Trophoblast cell (in vitro differentiated cells and primary cell): ENCODE data around the gene HMG20B.

Source experiments
- DNase-seq, 2 donors: peaks; one replicate each; pipeline ENCODE4 v3.0.0-alpha.2; 2016
- H2AFZ ChIP-seq: 2 replicates; pipeline ENCODE4 v1.6.1; 2013; ENCODE audit warnings: low read length, moderate library complexity, mild to moderate bottlenecking; ENCODE audit not compliant: insufficient read depth, poor library complexity
- H2AK5ac ChIP-seq: 2 replicates; pipeline ENCODE4 v1.6.1; 2013; ENCODE audit warnings: mild to moderate bottlenecking, low read length
- H2BK120ac ChIP-seq: 2 replicates; pipeline ENCODE4 v1.6.1; 2013; ENCODE audit warnings: low read length, mild to moderate bottlenecking, moderate library complexity; ENCODE audit not compliant: insufficient read depth, poor library complexity
- H2BK12ac ChIP-seq: 2 replicates; pipeline ENCODE4 v1.6.1; 2013; ENCODE audit warnings: mild to moderate bottlenecking, low read length, moderate library complexity
- H2BK5ac ChIP-seq: 2 replicates; pipeline ENCODE4 v1.6.1; 2013; ENCODE audit warnings: low read length, low read depth, moderate library complexity, mild to moderate bottlenecking; ENCODE audit not compliant: poor library complexity
- H3K14ac ChIP-seq: 2 replicates; pipeline ENCODE4 v1.6.1; 2013; ENCODE audit warnings: mild to moderate bottlenecking, low read length
- H3K18ac ChIP-seq: 2 replicates; pipeline ENCODE4 v1.6.1; 2013; ENCODE audit warnings: mild to moderate bottlenecking, low read length
- H3K23ac ChIP-seq: 2 replicates; pipeline ENCODE4 v1.6.1; 2013; ENCODE audit warnings: low read length
- H3K27ac ChIP-seq: 2 replicates; pipeline ENCODE4 v1.5.1; 2013; ENCODE audit warnings: low read depth, mild to moderate bottlenecking, inconsistent platforms, low read length, moderate library complexity
- H3K27me3 ChIP-seq: 2 replicates; pipeline ENCODE4 v1.6.1; 2013; ENCODE audit warnings: inconsistent platforms, mild to moderate bottlenecking, low read length, moderate library complexity; ENCODE audit not compliant: insufficient read depth
- H3K36me3 ChIP-seq, 2 experiments: 1 replicate in 1 of 2; 2 replicates in 1 of 2; pipeline ENCODE4 v1.6.1; 2013; ENCODE audit warnings: low read length in 2 of 2, mild to moderate bottlenecking in 2 of 2, moderate library complexity in 1 of 2; ENCODE audit not compliant: insufficient read depth in 2 of 2, control insufficient read depth in 1 of 2
- H3K4ac ChIP-seq: 2 replicates; pipeline ENCODE4 v1.6.1; 2013; ENCODE audit warnings: low read depth, mild to moderate bottlenecking, low read length, moderate library complexity
- H3K4me1 ChIP-seq, 2 experiments: 1 replicate in 1 of 2; 2 replicates in 1 of 2; pipeline ENCODE4 v1.6.1; 2013; ENCODE audit warnings: low read length in 2 of 2, mild to moderate bottlenecking in 2 of 2, moderate library complexity in 1 of 2; ENCODE audit not compliant: insufficient read depth in 2 of 2, control insufficient read depth in 1 of 2
- H3K4me2 ChIP-seq: 2 replicates; pipeline ENCODE4 v1.6.1; 2013; ENCODE audit warnings: inconsistent platforms, mild to moderate bottlenecking, low read length, moderate library complexity
- H3K4me3 ChIP-seq: 2 replicates; pipeline ENCODE4 v1.5.1; 2013; ENCODE audit warnings: mild to moderate bottlenecking, low read depth, low read length, inconsistent platforms
- H3K79me1 ChIP-seq: one replicate; pipeline ENCODE4 v1.6.1; 2013; ENCODE audit warnings: low read length
- H3K79me2 ChIP-seq: 2 replicates; pipeline ENCODE4 v1.6.1; 2013; ENCODE audit warnings: low read length, mild to moderate bottlenecking; ENCODE audit not compliant: control insufficient read depth, insufficient read depth, poor library complexity
- H3K9ac ChIP-seq: 2 replicates; pipeline ENCODE4 v1.6.1; 2013; ENCODE audit warnings: mild to moderate bottlenecking, low read length
- H3K9me3 ChIP-seq: 2 replicates; pipeline ENCODE4 v1.6.1; 2013; ENCODE audit warnings: low read depth, mild to moderate bottlenecking, control low read depth, inconsistent platforms, low read length; ENCODE audit not compliant: insufficient read depth
- H4K12ac ChIP-seq: 2 replicates; pipeline ENCODE4 v1.6.1; 2013; ENCODE audit warnings: low read depth, mild to moderate bottlenecking, low read length, moderate library complexity
- H4K8ac ChIP-seq: 2 replicates; pipeline ENCODE4 v1.6.1; 2013; ENCODE audit warnings: low read depth, mild to moderate bottlenecking, low read length, moderate library complexity
- H4K91ac ChIP-seq: one replicate; pipeline ENCODE4 v1.6.1; 2013; ENCODE audit warnings: low read depth, mild to moderate bottlenecking, low read length, moderate library complexity
- WGBS: extraction: QIAGEN DNeasy Blood & Tissue Kit; methylation state at CpG from one replicate; pipeline ENCODE4 v1.1.7; 2013; ENCODE audit warnings: missing lambda C conversion rate; ENCODE audit not compliant: insufficient read length, insufficient coverage; ENCODE audit errors: extremely low coverage; 5-methylcytosine and 5-hydroxymethylcytosine counted together

Gene HMG20B

DNA sequence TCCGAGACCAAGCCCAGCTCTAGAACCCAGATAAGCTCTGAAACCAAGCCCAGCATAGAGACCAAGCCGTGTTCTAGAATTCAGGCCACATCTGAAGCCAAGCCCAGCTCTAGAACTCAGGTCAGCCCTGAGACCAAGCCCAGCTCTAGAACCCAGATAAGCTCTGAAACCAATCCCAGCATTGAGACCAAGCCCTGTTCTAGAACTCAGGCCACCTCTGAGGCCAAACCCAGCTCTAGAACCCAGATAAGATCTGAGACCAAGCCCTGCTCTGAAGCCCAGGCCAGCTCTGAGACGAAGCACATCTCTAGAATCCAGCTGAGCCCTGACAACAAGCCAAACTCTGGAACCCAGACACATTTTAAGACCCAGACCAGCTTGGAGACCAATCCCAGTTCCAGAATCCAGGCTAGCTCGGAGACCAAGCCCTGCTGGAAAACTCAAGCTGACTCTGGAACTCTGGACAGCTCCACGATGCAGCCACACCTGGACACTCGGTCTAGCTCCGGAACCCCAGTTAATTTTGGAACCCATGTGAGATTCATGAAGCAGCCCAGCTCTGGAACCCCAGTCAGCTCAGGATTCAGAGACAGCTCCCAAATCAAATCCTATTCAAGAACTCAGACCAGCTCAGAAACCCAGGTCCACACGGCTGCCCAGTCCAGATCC lies 18.4 kb downstream of the HMG20B start:
- Histone ChIP-seq H3K4me1 (no peaks in the 10 kb centered on the region), H3K9ac (no peak overlapping the region), H3K9me3 (peaks cover 16% of the 10 kb centered on the region), H3K27ac (no peak overlapping the region), H4K12ac (no peak overlapping the region), H3K79me1 (no peaks in the 10 kb centered on the region), H3K4me2 (no peak overlapping the region), H3K18ac (no peak overlapping the region), H3K4me3 (no peak overlapping the region), H2AK5ac (no peak overlapping the region), H2BK12ac (no peak overlapping the region), H4K91ac (no peak overlapping the region), H3K23ac (no peak overlapping the region), H3K4ac (no peak overlapping the region), H3K36me3 (no peaks in the 10 kb centered on the region), H3K79me2 (no peaks in the 10 kb centered on the region), H2BK120ac (no peak overlapping the region), H2AFZ (no peak overlapping the region), H3K14ac (no peak overlapping the region), H2BK5ac (no peak overlapping the region), H4K8ac (no peak overlapping the region), H3K27me3 (peaks cover 7% of the 10 kb centered on the region)
- WGBS = no CpG with 5 or more reads among the region's 8 CpGs
- no peak for DNase-seq

DNA sequence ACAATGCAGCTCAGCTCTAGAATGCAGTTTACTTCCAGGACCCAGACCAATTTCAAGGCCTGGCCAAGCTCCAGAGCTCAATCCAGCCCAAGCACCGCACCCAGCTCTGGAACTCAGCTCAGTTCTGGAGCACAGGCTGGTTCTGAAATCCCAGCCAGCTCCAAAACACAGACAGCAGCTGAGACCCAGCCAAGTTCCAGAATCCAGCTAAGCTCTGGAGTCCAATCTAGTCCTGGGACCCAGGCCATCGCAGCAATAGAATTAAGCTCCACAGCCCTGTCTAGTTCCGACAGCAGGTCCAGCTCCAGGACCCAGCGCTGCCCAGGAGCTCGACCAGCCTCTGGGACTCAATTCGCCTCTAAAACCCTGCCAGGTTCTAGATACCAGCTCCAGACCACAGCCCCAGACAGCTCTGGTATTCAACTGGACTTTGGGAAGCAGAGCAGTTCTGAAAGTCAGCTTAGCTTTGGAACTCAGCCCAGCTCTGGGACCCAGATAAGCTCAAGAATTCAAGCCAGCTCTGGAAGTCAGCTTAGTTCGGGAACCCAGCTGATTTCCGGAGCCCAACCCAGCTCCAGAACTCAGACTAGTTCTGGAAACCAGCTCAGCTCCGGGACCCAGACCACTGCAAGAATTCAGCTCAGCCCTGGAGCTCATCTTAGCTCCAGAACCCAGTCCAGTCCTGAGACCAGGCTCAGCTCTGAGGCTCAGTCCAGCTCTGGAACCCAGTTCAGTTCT lies 19.3 kb downstream of the HMG20B start:
- Histone ChIP-seq H3K79me2 (no peaks in the 10 kb centered on the region), H4K8ac (no peak overlapping the region), H3K9me3 (peaks cover 14% of the 10 kb centered on the region), H3K4ac (no peak overlapping the region), H3K4me3 (no peak overlapping the region), H4K91ac (no peak overlapping the region), H3K14ac (no peak overlapping the region), H2BK5ac (no peak overlapping the region), H2BK120ac (no peak overlapping the region), H3K9ac (no peak overlapping the region), H3K18ac (no peak overlapping the region), H3K27ac (no peak overlapping the region), H4K12ac (no peak overlapping the region), H2AK5ac (no peak overlapping the region), H3K79me1 (no peaks in the 10 kb centered on the region), H3K4me2 (no peak overlapping the region), H3K23ac (no peak overlapping the region), H3K27me3 (no peaks in the 10 kb centered on the region), H3K4me1 (no peaks in the 10 kb centered on the region), H3K36me3 (no peaks in the 10 kb centered on the region), H2BK12ac (no peak overlapping the region), H2AFZ (no peak overlapping the region)
- DNase-seq = no peak
- no CpG with 5 or more reads among the region's 9 CpGs for WGBS

DNA sequence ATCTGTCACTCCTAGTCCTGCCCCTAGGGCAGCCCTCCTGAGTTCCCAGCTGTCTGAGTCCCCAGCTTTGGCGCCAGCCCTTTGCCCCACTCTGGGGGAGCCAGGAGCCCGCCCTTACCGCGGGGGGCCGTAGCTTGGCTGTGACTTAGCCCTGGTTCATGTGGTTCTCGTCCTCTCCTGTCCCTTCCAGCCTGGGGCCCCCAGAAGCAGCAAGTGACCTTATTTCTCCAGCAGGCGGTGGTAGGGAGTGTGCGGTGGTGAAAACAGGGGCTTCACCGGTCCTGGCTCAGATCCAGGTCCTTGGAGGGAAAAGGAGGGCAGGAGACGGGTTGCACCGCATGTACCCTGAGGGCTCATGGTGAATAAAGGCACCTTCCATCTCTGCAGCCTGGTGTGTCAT lies 20.4 kb downstream of the HMG20B start:
- H2BK12ac ChIP-seq = no peak overlapping the region
- no peak overlapping the region for H3K4me2 ChIP-seq
- H3K9me3 ChIP-seq = peaks cover 14% of the 10 kb centered on the region
- no peak overlapping the region for H3K14ac ChIP-seq
- H2BK5ac ChIP-seq = no peak overlapping the region
- H4K8ac ChIP-seq = no peak overlapping the region
- no peak overlapping the region for H3K4me3 ChIP-seq
- no peak overlapping the region for H2AK5ac ChIP-seq
- WGBS = no CpG with 5 or more reads among the region's 11 CpGs
- no peak overlapping the region for H4K91ac ChIP-seq
- no peak overlapping the region for H2BK120ac ChIP-seq
- H3K18ac ChIP-seq = no peak overlapping the region
- H3K27ac ChIP-seq = no peak overlapping the region
- no peaks in the 10 kb centered on the region for H3K4me1 ChIP-seq
- no peak overlapping the region for H2AFZ ChIP-seq
- H3K36me3 ChIP-seq = no peaks in the 10 kb centered on the region
- H3K23ac ChIP-seq = no peak overlapping the region
- no peaks in the 10 kb centered on the region for H3K27me3 ChIP-seq
- H3K79me2 ChIP-seq = no peaks in the 10 kb centered on the region
- H3K9ac ChIP-seq = no peak overlapping the region
- no peak overlapping the region for H4K12ac ChIP-seq
- no peaks in the 10 kb centered on the region for H3K79me1 ChIP-seq
- H3K4ac ChIP-seq = no peak overlapping the region
- no peak for DNase-seq

DNA sequence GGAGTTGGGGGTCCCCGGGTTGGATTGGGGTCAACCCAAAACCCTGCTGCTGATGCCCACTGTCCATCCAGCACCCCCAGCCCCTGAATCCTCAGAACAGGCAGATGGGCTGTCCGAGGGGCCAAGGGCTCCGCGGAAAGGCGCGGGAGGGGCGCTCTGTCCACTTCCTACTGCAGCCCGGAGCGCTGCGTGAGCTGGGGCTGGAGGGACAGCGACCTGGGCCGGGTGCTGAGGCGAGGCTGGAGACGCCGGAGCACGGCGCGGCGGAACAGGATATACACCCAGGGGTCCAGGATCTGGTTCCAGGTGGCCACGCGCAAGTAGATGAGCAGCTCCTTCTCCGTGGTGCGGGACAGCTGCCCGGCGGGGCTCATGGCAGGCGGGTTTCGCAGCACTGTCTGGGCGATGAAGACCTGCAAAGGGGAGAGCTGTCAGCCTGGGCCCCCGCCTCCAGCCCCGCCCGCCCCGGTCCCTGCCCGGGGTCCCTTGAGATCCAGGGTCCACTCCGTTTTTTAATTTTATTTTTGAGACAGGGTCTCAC lies 22.8 kb downstream of the HMG20B start:
- Histone ChIP-seq H4K8ac (no peak overlapping the region), H3K9me3 (peaks cover 11% of the 10 kb centered on the region), H3K4me3 (no peak overlapping the region), H3K79me1 (no peaks in the 10 kb centered on the region), H4K91ac (no peak overlapping the region), H3K23ac (no peak overlapping the region), H2AK5ac (no peak overlapping the region), H3K27ac (no peak overlapping the region), H3K14ac (no peak overlapping the region), H2BK5ac (no peak overlapping the region), H4K12ac (no peak overlapping the region), H2BK120ac (no peak overlapping the region), H3K4me1 (no peaks in the 10 kb centered on the region), H3K79me2 (no peaks in the 10 kb centered on the region), H2AFZ (no peak overlapping the region), H3K9ac (no peak overlapping the region), H3K4ac (no peak overlapping the region), H2BK12ac (no peak overlapping the region), H3K27me3 (no peaks in the 10 kb centered on the region), H3K18ac (no peak overlapping the region), H3K4me2 (no peak overlapping the region), H3K36me3 (no peaks in the 10 kb centered on the region)
- no peak for DNase-seq
- no CpG with 5 or more reads among the region's 34 CpGs for WGBS
